Body of pancreas (tissue), 4 donors: Measurements from ENCODE around the gene HRH3.

ENCODE experiments used
- CTCF ChIP-seq, 7 experiments: fragments of 450-650 bp in 4 of 7; fragments of 200-600 bp in 3 of 7; sonication (generic) in 3 of 7; IDR thresholded peaks; one replicate each; pipeline ENCODE4 v1.5.1; 2016 to 2019; ENCODE audit warnings: antibody characterized with exemption in 7 of 7
- POLR2A ChIP-seq, 3 donors: fragments of 450-650 bp; IDR thresholded peaks; one replicate each; pipeline ENCODE4 v1.6.1; 2016; ENCODE audit warnings: antibody characterized with exemption in 3 of 3, mild to moderate bottlenecking in 2 of 3

- TF ChIP-seq CTCF (IDR thresholded peaks at IDR 0.05) (no peak), POLR2A (IDR thresholded peaks at IDR 0.05) (no peak)
Measured at GRCh38 chr20:62258499-62259293, 38.6 kb upstream of the HRH3 start.
